Endothelial cell of umbilical vein (primary cell): ENCODE data around the gene APBA2. TPM values are rescaled to one million over a fixed set of nuclear protein-coding genes. Genes with fewer than 3 reads are reported as not detected.

Source experiments
- BruUV-seq: library from RNA; stranded (reverse); fragments of 400-500 nt; replicated peaks from 2 replicates; lab custom pipeline; 2021; lab: Mats Ljungman, UMichigan
- CTCF ChIA-PET: fragments of 300-600, 350-600 bp; sonication (Branson Sonifier 250); formaldehyde crosslinking; loops from one replicate; lab custom pipeline; 2021; ENCODE audit warnings: antibody characterized with exemption, inconsistent platforms; lab: Charles Lee
- POLR2A ChIA-PET: fragments of 300-600, 350-600 bp; sonication (Branson Sonifier 250); formaldehyde crosslinking; loops from one replicate; lab custom pipeline; 2021; ENCODE audit warnings: antibody characterized with exemption, inconsistent platforms; lab: Charles Lee
- DNase-seq: peaks from one replicate; pipeline ENCODE4 v3.0.0-alpha.2; 2011; ENCODE audit warnings: low read depth, low spot score
- FAIRE-seq: peaks from 2 replicates; lab custom pipeline; 2011; peaks lifted over from hg19 to GRCh38; lab: Jason Lieb, UNC
- H2AFZ ChIP-seq: 2 replicates; pipeline ENCODE4 v1.6.0; 2012; ENCODE audit warnings: low read depth, low read length, control low read depth, inconsistent platforms
- H3K27ac ChIP-seq: 2 replicates; pipeline ENCODE4 v1.5.1; 2011; ENCODE audit warnings: low read depth, mild to moderate bottlenecking, control low read depth, low read length, moderate library complexity; ENCODE audit not compliant: insufficient read depth
- H3K27me3 ChIP-seq, 2 experiments: 2 replicates each; pipeline versions ENCODE4 v1.6.0 to v1.6.1; 2011; ENCODE audit warnings: low read length in 2 of 2, mixed read lengths in 1 of 2; ENCODE audit not compliant: control insufficient read depth in 2 of 2, insufficient read depth in 2 of 2
- H3K36me3 ChIP-seq, 2 experiments: 2 replicates in 1 of 2; 3 replicates in 1 of 2; pipeline ENCODE4 v1.5.1; 2011; ENCODE audit warnings: low read length in 2 of 2, mild to moderate bottlenecking in 1 of 2, moderate library complexity in 1 of 2; ENCODE audit not compliant: control insufficient read depth in 2 of 2, insufficient read depth in 2 of 2; ENCODE audit errors: extremely low read depth in 1 of 2
- H3K4me1 ChIP-seq: 3 replicates; pipeline ENCODE4 v1.5.1; 2011; ENCODE audit warnings: mild to moderate bottlenecking, low read length; ENCODE audit not compliant: control insufficient read depth, insufficient read depth; ENCODE audit errors: extremely low read depth
- H3K4me2 ChIP-seq: 2 replicates; pipeline ENCODE4 v1.6.1; 2011; ENCODE audit warnings: low read length, control low read depth, mixed read lengths; ENCODE audit not compliant: insufficient read depth
- H3K4me3 ChIP-seq, 3 experiments: fragments of 200-600 bp in 1 of 3; sonication (generic), shearing (Covaris generic) in 1 of 3; replicated peaks in 1 of 3; 2 replicates each; pipeline ENCODE4 v1.5.1; 2011 to 2016; ENCODE audit warnings: control low read depth in 3 of 3, low read length in 3 of 3, mild to moderate bottlenecking in 2 of 3, inconsistent platforms in 1 of 3, low read depth in 1 of 3, moderate library complexity in 1 of 3; ENCODE audit not compliant: insufficient read depth in 1 of 3
- H3K79me2 ChIP-seq: 2 replicates; pipeline ENCODE4 v1.6.0; 2012; ENCODE audit warnings: low read length, inconsistent platforms; ENCODE audit not compliant: control insufficient read depth, insufficient read depth
- H3K9ac ChIP-seq: replicated peaks from 2 replicates; pipeline ENCODE3; 2011; ENCODE audit warnings: low read length, control low read depth; ENCODE audit not compliant: insufficient read depth; ENCODE audit errors: extremely low read depth
- H3K9me1 ChIP-seq: replicated peaks from 3 replicates; pipeline ENCODE4 v1.6.0; 2011; ENCODE audit warnings: mild to moderate bottlenecking, low read length; ENCODE audit not compliant: control insufficient read depth, insufficient read depth; ENCODE audit errors: extremely low read depth
- H3K9me3 ChIP-seq: replicated peaks from 2 replicates; pipeline ENCODE4 v1.5.1; 2012; ENCODE audit warnings: low read length, inconsistent platforms; ENCODE audit not compliant: control insufficient read depth, insufficient read depth
- H4K20me1 ChIP-seq: replicated peaks from 2 replicates; pipeline ENCODE3; 2011; ENCODE audit warnings: mild to moderate bottlenecking, low read length; ENCODE audit not compliant: control insufficient read depth, insufficient read depth; ENCODE audit errors: extremely low read depth
- CTCF ChIP-seq, 2 donors: IDR thresholded peaks; 1 replicate in 1 of 2; 2 replicates in 1 of 2; pipeline ENCODE4 v1.5.1; 2011; ENCODE audit warnings: low read length in 2 of 2, mild to moderate bottlenecking in 2 of 2, moderate library complexity in 2 of 2, control low read depth in 1 of 2, inconsistent platforms in 1 of 2, low read depth in 1 of 2; ENCODE audit not compliant: insufficient read depth in 1 of 2; ENCODE audit errors: extremely low read depth in 1 of 2
- JUN ChIP-seq: IDR thresholded peaks from 2 replicates; pipeline ENCODE4 v1.6.1; 2011; ENCODE audit warnings: borderline replicate concordance, low read depth; ENCODE audit not compliant: insufficient read length, insufficient read depth
- POLR2AphosphoS5 ChIP-seq: IDR thresholded peaks from 2 replicates; pipeline ENCODE4 v1.6.1; 2012; ENCODE audit warnings: low read depth, mild to moderate bottlenecking, control low read depth, low read length, moderate library complexity; ENCODE audit not compliant: insufficient read depth
- dilution Hi-C: fragments of 300-500 bp; cut with MboI; formaldehyde crosslinking; loops from one replicate; pipeline ENCODE4 v1.15.0; 2019; ENCODE audit warnings: low sequenced_read_pairs; ENCODE audit not compliant: extremely low pct_ligation_motif_present
- intact Hi-C: fragments of 100-400 bp; cut with micrococcal nuclease; formaldehyde crosslinking; loops from one replicate; pipeline ENCODE4 v1.10.0; 2022
- polyA plus RNA-seq, 4 experiments: library from polyadenylated mRNA; depleted of rRNA in 3 of 4; stranded (reverse) in 3 of 4; unstranded in 1 of 4; fragments of >200 nt; gene quantifications; 2 replicates each; pipeline versions ENCODE4 v1.2.1 to v1.2.3, GENCODE V29; 2011 to 2012; ENCODE audit warnings: missing spikeins in 1 of 4
- total RNA-seq: library from RNA; stranded (reverse); gene quantifications from 2 replicates; pipeline ENCODE4 v1.2.3, GENCODE V29; 2021
- TF ChIP-seq, protein P1 (sequence below): IDR thresholded peaks from 2 replicates; pipeline ENCODE4 v1.6.1; 2011; ENCODE audit not compliant: insufficient read depth, insufficient read length

Gene APBA2
- total and polyA plus RNA-seq, 2 donors (not counting 3 experiments of a cell fraction or from before 2014, with no cell fraction given), result 5.7 to 11.1 TPM

GRCh38 chr15:28962851-28963710 is 77.3 kb downstream of the APBA2 start:
- no peak for TF ChIP-seq CTCF (IDR thresholded peaks at IDR 0.05; ENCODE audit: extremely low read depth in 1 of 2, insufficient read depth in 1 of 2, low read depth in 1 of 2, low read length in 2 of 2)
- TF ChIP-seq, protein P1, sequence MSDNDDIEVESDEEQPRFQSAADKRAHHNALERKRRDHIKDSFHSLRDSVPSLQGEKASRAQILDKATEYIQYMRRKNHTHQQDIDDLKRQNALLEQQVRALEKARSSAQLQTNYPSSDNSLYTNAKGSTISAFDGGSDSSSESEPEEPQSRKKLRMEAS, result no peak
- no peak for TF ChIP-seq JUN
- TF ChIP-seq POLR2AphosphoS5, result no peak
- DNase-seq (no peak), FAIRE-seq (no peak)
- Histone ChIP-seq H3K36me3 (no peaks in the 10 kb centered on the region), H3K79me2 (no peaks in the 10 kb centered on the region), H3K4me3 (no peak overlapping the region), H3K9me1 (no peaks in the 10 kb centered on the region), H3K9ac (no peak overlapping the region), H4K20me1 (no peaks in the 10 kb centered on the region), H3K4me1 (peaks cover 4% of the 10 kb centered on the region), H3K4me2 (no peak overlapping the region), H2AFZ (no peak overlapping the region), H3K27me3 (no peaks in the 10 kb centered on the region), H3K27ac (no peak overlapping the region), H3K9me3 (no peaks in the 10 kb centered on the region)
- POLR2A ChIA-PET, result no interaction called here
- intact Hi-C loops (no loop called here), dilution Hi-C loops (no loop called here)
- CTCF ChIA-PET, result interaction anchor here (1.1 kb wide), 1 partner anchor 22 kb away, joined by 3 read pairs; no protein-coding TSS in a partner anchor
- BruUV-seq, result no TSS peak
